ENCODE data around the gene C1QTNF2. TPM values are rescaled to one million over a fixed set of nuclear protein-coding genes. Genes with fewer than 3 reads are reported as not detected.

Gene C1QTNF2
- total and polyA plus RNA-seq, 4 donors: 3.0 to 6.2 (median 5.3) TPM

DNA sequence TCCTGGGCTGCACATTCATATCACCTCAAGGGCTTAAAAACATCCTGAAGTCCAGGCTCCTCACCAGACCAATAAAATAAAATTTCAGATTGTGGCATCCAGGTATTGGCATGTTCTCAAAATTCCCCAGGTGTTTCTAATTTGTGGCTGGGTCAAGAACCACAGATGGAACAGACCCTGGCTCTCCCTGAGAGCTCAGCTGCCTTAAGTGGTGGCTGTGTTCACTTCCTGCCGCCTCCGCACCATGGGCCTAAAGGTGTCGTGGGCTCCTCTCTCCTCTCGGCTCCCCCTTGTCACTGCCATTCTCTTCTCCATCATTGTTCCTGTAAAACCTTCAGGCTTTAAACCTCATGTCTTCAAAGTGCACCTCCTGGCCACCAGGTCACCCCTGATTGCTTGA, 40.2 kb downstream of the C1QTNF2 start:
- 86% methylated on average over 4 of the region's 4 CpGs for WGBS (ENCODE audit: insufficient coverage)
- H3K9me3 ChIP-seq (ENCODE audit: control insufficient read depth, insufficient read depth, low read length): no peaks in the 10 kb centered on the region
- no peak overlapping the region for H3K27ac ChIP-seq (ENCODE audit: low read depth, low read length)
- H3K36me3 ChIP-seq (ENCODE audit: control insufficient read depth, insufficient read depth, low read length): no peaks in the 10 kb centered on the region
- no peak for DNase-seq (ENCODE audit: low read depth in 4 of 6, low spot score in 6 of 6)
- no peak overlapping the region for H3K4me3 ChIP-seq (ENCODE audit: low read depth, low read length)
- no peaks in the 10 kb centered on the region for H3K4me1 ChIP-seq (ENCODE audit: control insufficient read depth, insufficient read depth, low read length)
- no peaks in the 10 kb centered on the region for H3K27me3 ChIP-seq (ENCODE audit: control insufficient read depth, insufficient read depth, low read length)

DNA sequence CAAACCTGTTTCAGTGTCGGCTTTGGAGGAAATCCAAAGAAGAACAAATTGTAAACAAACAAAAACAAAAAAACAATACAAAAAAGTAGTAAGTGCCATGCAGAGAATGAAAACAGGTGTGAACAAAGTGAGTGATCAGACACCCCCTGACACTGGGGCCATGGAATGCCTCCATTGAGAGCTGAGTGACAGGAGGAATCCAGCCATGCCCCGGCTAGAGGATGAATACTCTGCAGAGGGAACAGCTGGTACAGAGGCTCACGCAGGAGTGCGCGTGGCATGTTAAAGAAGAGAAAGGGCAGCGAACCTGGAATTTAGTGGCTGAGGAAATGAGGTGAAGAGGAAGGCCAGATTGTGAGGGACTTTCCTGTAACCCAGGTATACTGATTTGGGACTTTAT, 42.6 kb downstream of the C1QTNF2 start:
- 64% methylated on average over 3 of the region's 6 CpGs for WGBS (ENCODE audit: insufficient coverage)
- no peak overlapping the region for H3K27ac ChIP-seq (ENCODE audit: low read depth, low read length)
- no peak overlapping the region for H3K4me3 ChIP-seq (ENCODE audit: low read depth, low read length)

DNA sequence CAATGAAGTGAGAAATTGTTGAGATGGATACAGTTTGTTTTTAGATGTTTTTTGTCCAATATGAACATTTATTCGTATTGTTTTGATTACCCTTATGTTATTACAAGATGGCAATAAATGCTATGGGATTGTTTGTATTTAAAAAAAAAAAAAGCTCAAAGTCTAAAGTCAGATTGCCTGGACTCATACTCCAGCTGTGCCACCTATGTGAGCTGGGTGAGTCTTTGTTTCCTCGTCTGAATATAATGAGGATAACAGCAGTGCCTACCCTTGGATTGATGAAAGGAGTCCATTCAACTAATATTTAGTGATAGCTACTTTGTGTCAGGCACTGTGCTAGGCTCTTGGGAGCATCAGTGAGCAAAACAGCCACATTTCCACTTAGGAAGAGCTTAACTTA, 43.4 kb downstream of the C1QTNF2 start:
- Histone ChIP-seq H3K4me1 (ENCODE audit: control insufficient read depth, insufficient read depth, low read length) (no peaks in the 10 kb centered on the region), H3K36me3 (ENCODE audit: control insufficient read depth, insufficient read depth, low read length) (no peaks in the 10 kb centered on the region), H3K27me3 (ENCODE audit: control insufficient read depth, insufficient read depth, low read length) (no peaks in the 10 kb centered on the region), H3K4me3 (ENCODE audit: low read depth, low read length) (no peak overlapping the region), H3K9me3 (ENCODE audit: control insufficient read depth, insufficient read depth, low read length) (no peaks in the 10 kb centered on the region), H3K27ac (ENCODE audit: low read depth, low read length) (no peak overlapping the region)
- 50% methylated on average over 1 of the region's 2 CpGs for WGBS (ENCODE audit: insufficient coverage)
- DNase-seq (ENCODE audit: low read depth in 4 of 6, low spot score in 6 of 6): no peak

More for the DNA sequence above, 42.6 kb downstream of the C1QTNF2 start:
- no peaks in the 10 kb centered on the region for H3K27me3 ChIP-seq (ENCODE audit: control insufficient read depth, insufficient read depth, low read length)
- no peaks in the 10 kb centered on the region for H3K36me3 ChIP-seq (ENCODE audit: control insufficient read depth, insufficient read depth, low read length)
- H3K9me3 ChIP-seq (ENCODE audit: control insufficient read depth, insufficient read depth, low read length): no peaks in the 10 kb centered on the region
- no peaks in the 10 kb centered on the region for H3K4me1 ChIP-seq (ENCODE audit: control insufficient read depth, insufficient read depth, low read length)
- no peak for DNase-seq (ENCODE audit: low read depth in 4 of 6, low spot score in 6 of 6)

DNA sequence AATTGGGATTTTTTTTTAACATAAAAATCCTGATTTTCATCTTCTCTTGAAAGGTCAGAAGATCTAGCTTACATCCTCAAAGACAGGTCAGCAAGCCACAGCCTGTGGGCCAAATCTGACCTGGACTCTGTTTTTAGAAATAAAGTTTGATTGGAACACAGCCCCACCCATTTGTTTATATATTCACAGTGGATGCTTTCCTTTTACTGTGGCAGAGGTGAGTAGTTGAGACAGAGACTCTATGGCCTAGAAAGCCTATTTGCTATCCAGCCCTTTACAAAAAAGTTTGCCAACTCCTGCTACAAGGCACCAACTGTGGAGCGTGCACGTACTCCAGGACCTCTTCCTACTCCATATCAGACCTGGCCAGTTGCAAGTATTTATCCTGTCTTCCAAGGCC, 44.7 kb downstream of the C1QTNF2 start:
- Histone ChIP-seq H3K9me3 (ENCODE audit: control insufficient read depth, insufficient read depth, low read length) (no peaks in the 10 kb centered on the region), H3K27ac (ENCODE audit: low read depth, low read length) (no peak overlapping the region), H3K4me1 (ENCODE audit: control insufficient read depth, insufficient read depth, low read length) (no peaks in the 10 kb centered on the region), H3K27me3 (ENCODE audit: control insufficient read depth, insufficient read depth, low read length) (no peaks in the 10 kb centered on the region), H3K4me3 (ENCODE audit: low read depth, low read length) (no peak overlapping the region), H3K36me3 (ENCODE audit: control insufficient read depth, insufficient read depth, low read length) (no peaks in the 10 kb centered on the region)
- no peak for DNase-seq (ENCODE audit: low read depth in 4 of 6, low spot score in 6 of 6)
- 96% methylated on average over 2 of the region's 2 CpGs for WGBS (ENCODE audit: insufficient coverage)

DNA sequence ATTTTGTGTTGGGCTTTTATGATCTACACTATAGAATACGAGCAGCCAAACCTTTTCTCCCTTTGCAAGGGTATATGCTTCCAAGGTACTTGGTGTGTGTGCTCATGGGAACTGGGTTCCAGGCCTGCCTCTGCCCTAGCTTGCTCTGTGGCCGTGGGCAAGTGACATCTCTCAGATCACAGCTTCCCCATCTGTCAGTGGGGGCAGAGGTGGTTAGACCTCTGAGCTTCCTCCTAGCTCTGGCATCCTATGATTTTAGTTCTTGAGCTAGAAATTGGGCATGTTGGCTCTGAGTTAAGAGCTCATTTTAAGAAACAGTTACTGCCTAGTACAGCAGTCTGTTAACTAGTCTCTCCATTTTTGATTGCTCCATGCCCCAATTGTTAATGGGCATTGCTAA, 45.5 kb downstream of the C1QTNF2 start:
- Histone ChIP-seq H3K36me3 (ENCODE audit: control insufficient read depth, insufficient read depth, low read length) (no peaks in the 10 kb centered on the region), H3K4me3 (ENCODE audit: low read depth, low read length) (no peak overlapping the region), H3K27me3 (ENCODE audit: control insufficient read depth, insufficient read depth, low read length) (no peaks in the 10 kb centered on the region), H3K27ac (ENCODE audit: low read depth, low read length) (no peak overlapping the region), H3K9me3 (ENCODE audit: control insufficient read depth, insufficient read depth, low read length) (no peaks in the 10 kb centered on the region), H3K4me1 (ENCODE audit: control insufficient read depth, insufficient read depth, low read length) (no peaks in the 10 kb centered on the region)
- DNase-seq (ENCODE audit: low read depth in 4 of 6, low spot score in 6 of 6): no peak
- 100% methylated on average over 1 of the region's 2 CpGs for WGBS (ENCODE audit: insufficient coverage)

DNA sequence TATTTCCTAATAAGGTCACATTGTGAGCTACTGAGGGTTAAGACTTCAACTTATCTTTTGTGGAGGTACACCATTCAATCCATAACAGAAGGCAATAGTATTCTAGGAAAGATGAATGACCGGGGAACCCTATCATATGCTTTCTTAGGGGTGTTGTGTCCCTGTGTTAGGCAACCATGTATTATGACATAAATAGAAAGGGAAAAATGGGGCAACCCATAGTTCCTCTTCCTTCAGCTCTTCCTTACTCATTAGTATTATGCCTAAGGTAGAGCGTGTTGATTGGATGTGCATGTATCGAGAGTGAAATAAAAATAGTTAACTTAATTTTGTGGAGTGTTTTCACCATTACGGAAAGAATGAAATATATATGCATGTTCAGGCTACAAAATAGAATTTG, 52.0 kb downstream of the C1QTNF2 start:
- no peak for DNase-seq (ENCODE audit: low read depth in 4 of 6, low spot score in 6 of 6)
- Histone ChIP-seq H3K36me3 (ENCODE audit: control insufficient read depth, insufficient read depth, low read length) (no peaks in the 10 kb centered on the region), H3K27ac (ENCODE audit: low read depth, low read length) (no peak overlapping the region), H3K4me1 (ENCODE audit: control insufficient read depth, insufficient read depth, low read length) (no peaks in the 10 kb centered on the region), H3K9me3 (ENCODE audit: control insufficient read depth, insufficient read depth, low read length) (no peaks in the 10 kb centered on the region), H3K27me3 (ENCODE audit: control insufficient read depth, insufficient read depth, low read length) (no peaks in the 10 kb centered on the region), H3K4me3 (ENCODE audit: low read depth, low read length) (no peak overlapping the region)
- WGBS (ENCODE audit: insufficient coverage): no CpG with 5 or more reads among the region's 4 CpGs

DNA sequence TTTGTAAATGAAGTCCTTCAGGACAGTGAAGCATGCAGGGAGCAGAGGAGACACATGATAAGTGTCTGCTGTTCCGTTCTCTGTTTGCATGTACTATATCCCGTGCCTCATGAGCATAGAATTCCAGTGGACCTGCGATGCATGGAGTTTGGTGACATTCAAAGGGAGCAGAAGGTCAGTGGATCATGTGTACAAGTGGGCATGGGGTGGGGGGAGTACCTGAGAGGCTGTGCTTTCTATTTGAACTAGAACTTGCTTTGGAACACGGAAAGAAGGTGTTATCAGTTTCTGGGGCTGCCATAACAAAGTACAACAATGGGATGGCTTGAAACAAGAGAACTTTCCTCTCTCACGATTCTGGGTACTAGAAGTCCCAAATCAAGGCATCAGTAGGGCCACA, 53.0 kb downstream of the C1QTNF2 start:
- H3K36me3 ChIP-seq (ENCODE audit: control insufficient read depth, insufficient read depth, low read length): no peaks in the 10 kb centered on the region
- H3K4me3 ChIP-seq (ENCODE audit: low read depth, low read length): no peak overlapping the region
- DNase-seq (ENCODE audit: low read depth in 4 of 6, low spot score in 6 of 6): no peak
- peaks cover 4% of the 10 kb centered on the region for H3K4me1 ChIP-seq (ENCODE audit: control insufficient read depth, insufficient read depth, low read length)
- H3K9me3 ChIP-seq (ENCODE audit: control insufficient read depth, insufficient read depth, low read length): no peaks in the 10 kb centered on the region
- H3K27me3 ChIP-seq (ENCODE audit: control insufficient read depth, insufficient read depth, low read length): peaks cover 2% of the 10 kb centered on the region
- WGBS (ENCODE audit: insufficient coverage): 86% methylated on average over 4 of the region's 5 CpGs
- H3K27ac ChIP-seq (ENCODE audit: low read depth, low read length): no peak overlapping the region

DNA sequence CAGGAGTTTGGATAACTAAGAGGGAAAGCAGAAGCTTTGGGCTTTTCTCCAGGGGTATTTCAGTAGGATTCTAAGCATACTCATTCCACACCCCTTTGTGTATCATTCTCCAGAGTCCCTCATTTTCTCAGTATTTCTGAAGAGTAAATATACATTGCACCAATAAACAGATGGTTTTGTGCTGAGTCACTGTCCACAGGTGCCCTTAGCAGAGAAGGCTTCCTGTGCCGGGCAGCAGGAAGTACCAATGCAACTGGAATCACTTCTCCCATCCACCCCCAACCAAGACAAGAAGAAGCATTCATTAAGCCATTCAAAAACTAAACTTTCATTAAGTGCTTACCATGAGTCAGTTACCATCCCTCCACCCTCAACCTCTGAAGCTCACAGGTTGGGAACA, 54.5 kb downstream of the C1QTNF2 start:
- peaks cover 2% of the 10 kb centered on the region for H3K27me3 ChIP-seq (ENCODE audit: control insufficient read depth, insufficient read depth, low read length)
- H3K27ac ChIP-seq (ENCODE audit: low read depth, low read length): no peak overlapping the region
- no peaks in the 10 kb centered on the region for H3K9me3 ChIP-seq (ENCODE audit: control insufficient read depth, insufficient read depth, low read length)
- WGBS (ENCODE audit: insufficient coverage): 78% methylated on average over 1 of the region's 1 CpG
- no peak for DNase-seq (ENCODE audit: low read depth in 4 of 6, low spot score in 6 of 6)
- H3K4me1 ChIP-seq (ENCODE audit: control insufficient read depth, insufficient read depth, low read length): peaks cover 5% of the 10 kb centered on the region
- H3K4me3 ChIP-seq (ENCODE audit: low read depth, low read length): no peak overlapping the region
- H3K36me3 ChIP-seq (ENCODE audit: control insufficient read depth, insufficient read depth, low read length): no peaks in the 10 kb centered on the region

DNA sequence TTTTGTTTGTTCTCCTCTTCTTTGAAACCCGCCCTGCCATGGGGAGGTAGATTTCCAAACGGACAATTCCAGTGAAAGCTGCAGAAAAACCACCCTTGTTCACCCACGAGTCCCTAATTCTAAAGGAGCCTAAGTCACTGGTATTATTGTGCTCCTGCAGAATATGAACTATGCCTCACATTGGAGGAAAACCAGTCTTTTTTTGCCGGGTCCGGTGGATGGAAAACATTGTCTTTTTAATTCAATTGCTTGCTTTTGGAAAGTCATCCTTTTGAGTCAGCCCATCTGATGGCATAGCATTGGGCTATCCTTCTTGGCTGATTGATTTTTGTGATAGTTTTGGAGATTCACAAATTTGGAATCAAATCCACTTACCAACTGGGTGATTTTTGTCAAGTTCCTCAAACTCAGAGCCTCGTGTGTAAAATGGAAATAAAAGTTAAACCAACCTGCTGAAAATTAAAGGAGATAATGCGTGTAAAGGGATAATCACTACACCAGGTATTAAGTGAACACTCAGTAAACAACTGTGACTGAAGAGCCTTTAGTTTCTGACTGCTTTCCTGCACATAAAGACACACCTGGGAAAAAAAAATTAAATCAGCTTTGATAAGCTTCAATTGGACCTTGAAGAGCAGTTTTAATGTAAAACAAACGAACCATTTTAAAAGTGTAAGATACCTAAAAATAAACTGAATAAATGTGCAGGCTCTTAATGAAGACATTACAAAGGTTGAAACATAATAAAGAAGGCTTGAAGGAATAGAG, 57.3 kb downstream of the C1QTNF2 start:
- WGBS (ENCODE audit: insufficient coverage): no CpG with 5 or more reads among the region's 8 CpGs
- Histone ChIP-seq H3K9me3 (ENCODE audit: control insufficient read depth, insufficient read depth, low read length) (no peaks in the 10 kb centered on the region), H3K4me3 (ENCODE audit: low read depth, low read length) (peak overlapping the region; percentile 75), H3K36me3 (ENCODE audit: control insufficient read depth, insufficient read depth, low read length) (no peaks in the 10 kb centered on the region), H3K27me3 (ENCODE audit: control insufficient read depth, insufficient read depth, low read length) (peaks cover 2% of the 10 kb centered on the region), H3K27ac (ENCODE audit: low read depth, low read length) (no peak overlapping the region), H3K4me1 (ENCODE audit: control insufficient read depth, insufficient read depth, low read length) (peaks cover 7% of the 10 kb centered on the region)
- peak in 1 of 6 donors; percentile 73 for DNase-seq (ENCODE audit: low read depth in 4 of 6, low spot score in 6 of 6)
